Measurements from ENCODE around the gene RNF43. TPM values are rescaled to one million over a fixed set of nuclear protein-coding genes. Genes with fewer than 3 reads are reported as not detected.

RNF43 gene
- total and polyA plus RNA-seq, 4 donors, result 4.1 to 8.4 (median 5.1) TPM

- H3K4me3 ChIP-seq (ENCODE audit: low read depth in 1 of 3, low read length in 3 of 3), result no peak overlapping the region
- no peak overlapping the region for H3K9ac ChIP-seq (ENCODE audit: low read depth in 1 of 2, low read length in 2 of 2)
- no peaks in the 10 kb centered on the region for H3K27me3 ChIP-seq (ENCODE audit: control insufficient read depth in 4 of 4, insufficient read depth in 4 of 4, low read length in 3 of 4)
- H3K27ac ChIP-seq (ENCODE audit: low read depth in 1 of 2, low read length in 2 of 2), result no peak overlapping the region
- TF ChIP-seq TAF1 (conservative IDR thresholded peaks at IDR 0.05) (no peak), SP1 (IDR thresholded peaks at IDR 0.05) (no peak), HNF4G (IDR thresholded peaks at IDR 0.05) (no peak), ZBTB33 (IDR thresholded peaks at IDR 0.05) (no peak), ATF3 (IDR thresholded peaks at IDR 0.05) (no peak), GABPA (IDR thresholded peaks at IDR 0.05 in 1 of 2, conservative IDR thresholded peaks at IDR 0.05 in 1 of 2) (no peak), RAD21 (IDR thresholded peaks at IDR 0.05) (no peak), EGR1 (IDR thresholded peaks at IDR 0.05; ENCODE audit: low read depth in 2 of 2) (no peak), YY1 (IDR thresholded peaks at IDR 0.05) (no peak), RXRA (IDR thresholded peaks at IDR 0.05) (no peak), FOXA1 (IDR thresholded peaks at IDR 0.05) (no peak), NR2F2 (IDR thresholded peaks at IDR 0.05) (no peak), FOXA2 (IDR thresholded peaks at IDR 0.05) (no peak), JUND (IDR thresholded peaks at IDR 0.05) (no peak)
- TF ChIP-seq, protein P1, sequence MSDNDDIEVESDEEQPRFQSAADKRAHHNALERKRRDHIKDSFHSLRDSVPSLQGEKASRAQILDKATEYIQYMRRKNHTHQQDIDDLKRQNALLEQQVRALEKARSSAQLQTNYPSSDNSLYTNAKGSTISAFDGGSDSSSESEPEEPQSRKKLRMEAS (IDR thresholded peaks at IDR 0.05), result no peak
- TF ChIP-seq, protein P2, sequence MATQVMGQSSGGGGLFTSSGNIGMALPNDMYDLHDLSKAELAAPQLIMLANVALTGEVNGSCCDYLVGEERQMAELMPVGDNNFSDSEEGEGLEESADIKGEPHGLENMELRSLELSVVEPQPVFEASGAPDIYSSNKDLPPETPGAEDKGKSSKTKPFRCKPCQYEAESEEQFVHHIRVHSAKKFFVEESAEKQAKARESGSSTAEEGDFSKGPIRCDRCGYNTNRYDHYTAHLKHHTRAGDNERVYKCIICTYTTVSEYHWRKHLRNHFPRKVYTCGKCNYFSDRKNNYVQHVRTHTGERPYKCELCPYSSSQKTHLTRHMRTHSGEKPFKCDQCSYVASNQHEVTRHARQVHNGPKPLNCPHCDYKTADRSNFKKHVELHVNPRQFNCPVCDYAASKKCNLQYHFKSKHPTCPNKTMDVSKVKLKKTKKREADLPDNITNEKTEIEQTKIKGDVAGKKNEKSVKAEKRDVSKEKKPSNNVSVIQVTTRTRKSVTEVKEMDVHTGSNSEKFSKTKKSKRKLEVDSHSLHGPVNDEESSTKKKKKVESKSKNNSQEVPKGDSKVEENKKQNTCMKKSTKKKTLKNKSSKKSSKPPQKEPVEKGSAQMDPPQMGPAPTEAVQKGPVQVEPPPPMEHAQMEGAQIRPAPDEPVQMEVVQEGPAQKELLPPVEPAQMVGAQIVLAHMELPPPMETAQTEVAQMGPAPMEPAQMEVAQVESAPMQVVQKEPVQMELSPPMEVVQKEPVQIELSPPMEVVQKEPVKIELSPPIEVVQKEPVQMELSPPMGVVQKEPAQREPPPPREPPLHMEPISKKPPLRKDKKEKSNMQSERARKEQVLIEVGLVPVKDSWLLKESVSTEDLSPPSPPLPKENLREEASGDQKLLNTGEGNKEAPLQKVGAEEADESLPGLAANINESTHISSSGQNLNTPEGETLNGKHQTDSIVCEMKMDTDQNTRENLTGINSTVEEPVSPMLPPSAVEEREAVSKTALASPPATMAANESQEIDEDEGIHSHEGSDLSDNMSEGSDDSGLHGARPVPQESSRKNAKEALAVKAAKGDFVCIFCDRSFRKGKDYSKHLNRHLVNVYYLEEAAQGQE (IDR thresholded peaks at IDR 0.05), result no peak
- TF ChIP-seq, protein P3, sequence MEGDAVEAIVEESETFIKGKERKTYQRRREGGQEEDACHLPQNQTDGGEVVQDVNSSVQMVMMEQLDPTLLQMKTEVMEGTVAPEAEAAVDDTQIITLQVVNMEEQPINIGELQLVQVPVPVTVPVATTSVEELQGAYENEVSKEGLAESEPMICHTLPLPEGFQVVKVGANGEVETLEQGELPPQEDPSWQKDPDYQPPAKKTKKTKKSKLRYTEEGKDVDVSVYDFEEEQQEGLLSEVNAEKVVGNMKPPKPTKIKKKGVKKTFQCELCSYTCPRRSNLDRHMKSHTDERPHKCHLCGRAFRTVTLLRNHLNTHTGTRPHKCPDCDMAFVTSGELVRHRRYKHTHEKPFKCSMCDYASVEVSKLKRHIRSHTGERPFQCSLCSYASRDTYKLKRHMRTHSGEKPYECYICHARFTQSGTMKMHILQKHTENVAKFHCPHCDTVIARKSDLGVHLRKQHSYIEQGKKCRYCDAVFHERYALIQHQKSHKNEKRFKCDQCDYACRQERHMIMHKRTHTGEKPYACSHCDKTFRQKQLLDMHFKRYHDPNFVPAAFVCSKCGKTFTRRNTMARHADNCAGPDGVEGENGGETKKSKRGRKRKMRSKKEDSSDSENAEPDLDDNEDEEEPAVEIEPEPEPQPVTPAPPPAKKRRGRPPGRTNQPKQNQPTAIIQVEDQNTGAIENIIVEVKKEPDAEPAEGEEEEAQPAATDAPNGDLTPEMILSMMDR (IDR thresholded peaks at IDR 0.05; ENCODE audit: low read depth, low read length, missing input control), result no peak
- H3K4me1 ChIP-seq (ENCODE audit: control insufficient read depth in 4 of 4, insufficient read depth in 4 of 4, low read length in 3 of 4), result peaks cover 8 to 41% (median 27%) of the 10 kb centered on the region in 4 donors
- no peaks in the 10 kb centered on the region for H3K36me3 ChIP-seq (ENCODE audit: control insufficient read depth in 4 of 4, insufficient read depth in 3 of 4, low read depth in 1 of 4, low read length in 3 of 4)
- 72% methylated on average over 3 of the region's 3 CpGs for WGBS
- H3K9me3 ChIP-seq (ENCODE audit: control insufficient read depth in 4 of 4, low read length in 3 of 4), result no peaks in the 10 kb centered on the region
- no peak for DNase-seq (ENCODE audit: low spot score)
Observed at GRCh38 chr17:58377093-58377601, 40.2 kb downstream of the RNF43 start.
